Chondrocyte (in vitro differentiated cells): ENCODE data around the gene GAS2. TPM values are rescaled to one million over a fixed set of nuclear protein-coding genes. Genes with fewer than 3 reads are reported as not detected.

Experiments used
- DNase-seq: peaks from one replicate; pipeline ENCODE4 v3.0.0; 2021; ENCODE audit warnings: mixed read lengths, low spot score
- H3K27ac Mint-ChIP-seq: one replicate; pipeline ENCODE4 v1.8.0; 2021; ENCODE audit warnings: mild to moderate bottlenecking, moderate library complexity, mixed read lengths; ENCODE audit not compliant: unreplicated experiment
- H3K27me3 Mint-ChIP-seq: 2 replicates; pipeline ENCODE4 v1.8.0; 2021; ENCODE audit warnings: low read depth, mixed read lengths
- H3K36me3 Mint-ChIP-seq: 2 replicates; pipeline ENCODE4 v1.8.0; 2021; ENCODE audit warnings: low read depth, mixed read lengths
- H3K4me1 Mint-ChIP-seq: 2 replicates; pipeline ENCODE4 v1.8.0; 2021; ENCODE audit warnings: low read depth, mild to moderate bottlenecking, mixed read lengths
- H3K4me3 Mint-ChIP-seq: one replicate; pipeline ENCODE4 v1.8.0; 2021; ENCODE audit warnings: mild to moderate bottlenecking, moderate library complexity, mixed read lengths; ENCODE audit not compliant: unreplicated experiment
- H3K9me3 Mint-ChIP-seq: 2 replicates; pipeline ENCODE4 v1.8.0; 2021; ENCODE audit warnings: low read depth, mixed read lengths
- CTCF ChIP-seq: fragments of 200-600 bp; sonication (generic); IDR thresholded peaks from 2 replicates; pipeline ENCODE4 v1.5.0; 2021; ENCODE audit warnings: antibody characterized with exemption, mild to moderate bottlenecking, moderate library complexity
- total RNA-seq: library from RNA; stranded (reverse); gene quantifications from 3 replicates; pipeline ENCODE4 v1.2.1, GENCODE V29; 2021

Gene GAS2
- total RNA-seq, 1 donor from 2014 or later = 1.7 TPM

DNA sequence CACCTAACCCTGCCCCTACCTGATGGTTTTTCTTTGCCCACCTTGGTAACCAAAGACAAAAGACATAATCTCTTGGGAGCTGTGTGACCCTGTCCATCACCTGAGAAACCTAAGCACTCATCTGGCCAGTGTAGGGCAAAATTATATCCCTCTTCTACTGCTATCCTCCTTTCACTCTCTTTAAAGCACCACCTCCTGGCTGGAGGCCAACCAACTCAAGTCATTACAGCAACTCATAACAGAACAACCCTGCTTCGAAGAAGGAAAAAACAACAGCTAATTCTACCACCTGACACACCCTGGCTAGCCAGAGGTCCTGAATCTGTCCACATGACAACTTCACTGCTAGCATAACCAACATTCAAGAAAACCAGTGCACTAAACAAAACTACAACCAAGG is 45.5 kb downstream of the GAS2 start:
- H3K9me3 Mint-ChIP-seq = peaks cover 19% of the 10 kb centered on the region
- no peak overlapping the region for H3K4me3 Mint-ChIP-seq
- H3K27ac Mint-ChIP-seq = no peak overlapping the region
- H3K4me1 Mint-ChIP-seq = peaks cover 24% of the 10 kb centered on the region
- no peak for DNase-seq
- peaks cover 3% of the 10 kb centered on the region for H3K36me3 Mint-ChIP-seq
- no peaks in the 10 kb centered on the region for H3K27me3 Mint-ChIP-seq
- no peak for TF ChIP-seq CTCF

DNA sequence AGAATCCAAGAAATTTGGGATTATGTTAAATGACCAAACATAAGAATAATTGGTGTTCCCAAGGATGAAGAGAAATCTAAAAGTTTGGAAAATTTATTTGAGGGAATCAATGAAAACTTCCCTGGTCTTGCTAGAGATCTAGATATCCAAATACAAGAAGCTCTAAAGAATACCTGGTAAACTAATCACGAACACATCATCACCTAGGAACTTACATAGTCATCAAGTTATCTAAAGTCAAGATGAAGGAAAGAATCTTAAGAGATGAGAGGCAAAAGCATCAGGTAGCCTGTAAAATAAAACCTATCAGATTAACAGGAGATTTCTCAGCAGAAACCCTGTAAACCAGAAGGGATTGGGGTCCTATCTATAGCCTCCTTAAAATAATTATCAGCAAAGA is 46.9 kb downstream of the GAS2 start:
- TF ChIP-seq CTCF = no peak
- H3K36me3 Mint-ChIP-seq = peaks cover 7% of the 10 kb centered on the region
- no peaks in the 10 kb centered on the region for H3K27me3 Mint-ChIP-seq
- no peak for DNase-seq
- peaks cover 23% of the 10 kb centered on the region for H3K9me3 Mint-ChIP-seq
- no peak overlapping the region for H3K4me3 Mint-ChIP-seq
- peaks cover 12% of the 10 kb centered on the region for H3K4me1 Mint-ChIP-seq
- H3K27ac Mint-ChIP-seq = no peak overlapping the region

- Mint-ChIP-seq H3K27me3 (no peaks in the 10 kb centered on the region), H3K4me3 (no peak overlapping the region), H3K36me3 (peaks cover 7% of the 10 kb centered on the region), H3K9me3 (peaks cover 23% of the 10 kb centered on the region), H3K27ac (no peak overlapping the region), H3K4me1 (peaks cover 9% of the 10 kb centered on the region)
- no peak for TF ChIP-seq CTCF
- DNase-seq = no peak
Observed at GRCh38 chr11:22715971-22716370, 49.6 kb downstream of the GAS2 start.

DNA sequence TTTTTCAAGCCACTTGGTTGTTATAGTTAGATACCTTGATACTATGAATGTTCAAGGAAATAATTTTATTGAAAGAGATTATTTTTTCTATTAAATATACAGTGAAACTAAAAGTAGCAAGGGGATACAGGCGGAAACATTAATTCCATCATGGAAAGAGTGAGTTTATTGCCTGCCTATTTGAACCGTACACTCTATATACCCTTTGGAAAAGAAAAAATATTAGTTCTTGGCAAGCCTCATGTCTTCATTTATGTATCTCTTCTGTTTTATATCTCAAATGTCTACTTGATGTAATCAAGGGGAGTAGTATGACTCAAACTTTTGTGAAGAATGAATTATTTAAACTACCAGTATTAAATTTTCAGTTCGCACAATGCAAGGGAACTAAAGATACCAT is 54.0 kb downstream of the GAS2 start:
- peaks cover 4% of the 10 kb centered on the region for H3K36me3 Mint-ChIP-seq
- H3K27ac Mint-ChIP-seq = no peak overlapping the region
- no peak for DNase-seq
- H3K4me1 Mint-ChIP-seq = peaks cover 10% of the 10 kb centered on the region
- H3K9me3 Mint-ChIP-seq = peaks cover 13% of the 10 kb centered on the region
- TF ChIP-seq CTCF = no peak
- no peaks in the 10 kb centered on the region for H3K27me3 Mint-ChIP-seq
- H3K4me3 Mint-ChIP-seq = no peak overlapping the region

DNA sequence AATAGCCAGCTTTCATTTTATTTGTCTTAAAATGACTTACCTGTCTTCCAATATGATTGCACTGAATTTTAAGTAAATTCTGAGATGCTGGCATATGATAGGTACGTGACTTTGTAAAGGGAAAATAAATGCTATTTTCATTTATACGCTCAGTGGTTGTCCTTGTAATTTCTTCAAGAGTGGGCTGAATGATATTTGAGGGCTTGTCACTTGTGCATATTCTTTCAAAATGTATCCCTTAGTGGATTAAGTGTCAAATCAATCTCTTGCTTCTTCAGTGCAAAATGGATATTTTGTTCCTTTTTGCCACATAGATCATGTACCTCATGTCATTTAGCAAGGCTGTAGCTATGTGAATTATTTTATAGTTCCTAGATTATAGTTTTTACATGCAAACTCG is 56.9 kb downstream of the GAS2 start:
- Mint-ChIP-seq H3K27me3 (no peaks in the 10 kb centered on the region), H3K36me3 (no peaks in the 10 kb centered on the region), H3K9me3 (no peaks in the 10 kb centered on the region), H3K27ac (no peak overlapping the region), H3K4me1 (peaks cover 11% of the 10 kb centered on the region), H3K4me3 (no peak overlapping the region)
- no peak for DNase-seq
- TF ChIP-seq CTCF = no peak
